Loucy (cell line): ENCODE measurements around the gene CLEC16A.

Source experiments
- H2AFZ ChIP-seq: fragments of 200-600 bp; sonication (generic); 2 replicates; pipeline ENCODE4 v1.6.0; 2016; ENCODE audit warnings: antibody characterized with exemption, mild to moderate bottlenecking, low read length, moderate library complexity
- H3F3A ChIP-seq: fragments of 200-600 bp; 2 replicates; pipeline ENCODE4 v1.6.0; 2016; ENCODE audit warnings: antibody characterized with exemption, low read depth, mild to moderate bottlenecking
- H3K27me3 ChIP-seq: fragments of 200-600 bp; sonication (generic); 2 replicates; pipeline ENCODE4 v1.6.1; 2014; ENCODE audit warnings: low read length, mild to moderate bottlenecking; ENCODE audit not compliant: insufficient read depth, poor library complexity, severe bottlenecking
- H3K36me3 ChIP-seq: fragments of 200-600 bp; sonication (generic); 2 replicates; pipeline ENCODE4 v1.6.1; 2016; ENCODE audit warnings: low read length; ENCODE audit not compliant: insufficient read depth
- H3K4me1 ChIP-seq: fragments of 200-600 bp; sonication (generic); 2 replicates; pipeline ENCODE4 v1.5.1; 2014; ENCODE audit warnings: low read length, mild to moderate bottlenecking; ENCODE audit not compliant: insufficient read depth, poor library complexity, severe bottlenecking
- H3K4me2 ChIP-seq: fragments of 200-600 bp; sonication (generic); 2 replicates; pipeline ENCODE4 v1.6.0; 2014; ENCODE audit warnings: antibody characterized with exemption, low read length, low read depth, mild to moderate bottlenecking; ENCODE audit not compliant: poor library complexity, severe bottlenecking
- H3K4me3 ChIP-seq: fragments of 200-600 bp; sonication (generic); 2 replicates; pipeline ENCODE4 v1.5.1; 2014; ENCODE audit warnings: low read length, mild to moderate bottlenecking, mixed read lengths; ENCODE audit not compliant: poor library complexity, severe bottlenecking
- H3K79me2 ChIP-seq: fragments of 200-600 bp; sonication (generic); 2 replicates; pipeline ENCODE4 v1.6.1; 2014; ENCODE audit warnings: low read length; ENCODE audit not compliant: insufficient read depth
- H3K9ac ChIP-seq: fragments of 200-600 bp; sonication (generic); 2 replicates; pipeline ENCODE4 v1.6.0; 2014; ENCODE audit warnings: mild to moderate bottlenecking, low read depth, low read length, moderate library complexity; ENCODE audit not compliant: poor library complexity, severe bottlenecking
- H3K9me2 ChIP-seq: fragments of 200-600 bp; sonication (generic); replicated peaks from 2 replicates; pipeline ENCODE4 v1.6.1; 2016; ENCODE audit warnings: low read depth, low read length, mixed read lengths
- H3K9me3 ChIP-seq: fragments of 200-600 bp; sonication (generic); 2 replicates; pipeline ENCODE4 v1.6.1; 2014; ENCODE audit warnings: mild to moderate bottlenecking, antibody characterized with exemption, low read length, low read depth; ENCODE audit not compliant: insufficient read depth
- H4K20me1 ChIP-seq: fragments of 200-600 bp; sonication (generic); 2 replicates; pipeline ENCODE4 v1.6.0; 2014; ENCODE audit warnings: antibody characterized with exemption, low read length, mild to moderate bottlenecking; ENCODE audit not compliant: insufficient read depth, poor library complexity, severe bottlenecking
- CTCF ChIP-seq: fragments of 200-600 bp; sonication (generic); conservative IDR thresholded peaks from 2 replicates; pipeline ENCODE4 v1.5.1; 2014; ENCODE audit warnings: mild to moderate bottlenecking, antibody characterized with exemption, low read length
- EZH2phosphoT487 ChIP-seq: fragments of 200-600 bp; IDR thresholded peaks from 2 replicates; pipeline ENCODE4 v1.6.1; 2018; ENCODE audit warnings: antibody characterized with exemption, mild to moderate bottlenecking, moderate library complexity, borderline replicate concordance

The CLEC16A gene

GRCh38 chr16:11177578-11178160 lies 233.3 kb downstream of the CLEC16A start:
- H3K9ac ChIP-seq = no peak overlapping the region
- no peaks in the 10 kb centered on the region for H3K79me2 ChIP-seq
- no peaks in the 10 kb centered on the region for H3K27me3 ChIP-seq
- TF ChIP-seq EZH2phosphoT487 (no peak), CTCF (no peak)
- H3K9me3 ChIP-seq = no peaks in the 10 kb centered on the region
- H3K9me2 ChIP-seq = no peaks in the 10 kb centered on the region
- no peaks in the 10 kb centered on the region for H3F3A ChIP-seq
- H3K4me1 ChIP-seq = peaks cover 4% of the 10 kb centered on the region
- no peaks in the 10 kb centered on the region for H3K36me3 ChIP-seq
- no peak overlapping the region for H3K4me3 ChIP-seq
- no peak overlapping the region for H2AFZ ChIP-seq
- no peaks in the 10 kb centered on the region for H4K20me1 ChIP-seq
- no peak overlapping the region for H3K4me2 ChIP-seq

- H3K36me3 ChIP-seq = no peaks in the 10 kb centered on the region
- no peak overlapping the region for H3K4me3 ChIP-seq
- no peaks in the 10 kb centered on the region for H3F3A ChIP-seq
- H3K9me3 ChIP-seq = no peaks in the 10 kb centered on the region
- no peak overlapping the region for H3K4me2 ChIP-seq
- H3K79me2 ChIP-seq = no peaks in the 10 kb centered on the region
- H3K27me3 ChIP-seq = no peaks in the 10 kb centered on the region
- no peak for TF ChIP-seq EZH2phosphoT487
- TF ChIP-seq CTCF = no peak
- peaks cover 4% of the 10 kb centered on the region for H3K4me1 ChIP-seq
- no peak overlapping the region for H3K9ac ChIP-seq
- H3K9me2 ChIP-seq = no peaks in the 10 kb centered on the region
- H4K20me1 ChIP-seq = no peaks in the 10 kb centered on the region
- no peak overlapping the region for H2AFZ ChIP-seq
Measured at GRCh38 chr16:11178424-11178823, 234.1 kb downstream of the CLEC16A start.

GRCh38 chr16:11179574-11179973 lies 235.2 kb downstream of the CLEC16A start:
- Histone ChIP-seq H3K79me2 (no peaks in the 10 kb centered on the region), H3K4me1 (peaks cover 4% of the 10 kb centered on the region), H2AFZ (no peak overlapping the region), H3K9me2 (no peaks in the 10 kb centered on the region), H3K9me3 (no peaks in the 10 kb centered on the region), H4K20me1 (no peaks in the 10 kb centered on the region), H3K9ac (no peak overlapping the region), H3K4me3 (no peak overlapping the region), H3K36me3 (no peaks in the 10 kb centered on the region), H3K27me3 (no peaks in the 10 kb centered on the region), H3F3A (no peaks in the 10 kb centered on the region), H3K4me2 (no peak overlapping the region)
- no peak for TF ChIP-seq CTCF
- no peak for TF ChIP-seq EZH2phosphoT487
